MCF 10A (cell line): ENCODE results near the gene LIPK. TPM values are rescaled to one million over a fixed set of nuclear protein-coding genes. Genes with fewer than 3 reads are reported as not detected.

Experiments used
- BruUV-seq: library from RNA; stranded (reverse); fragments of 400-500 nt; replicated peaks from 2 replicates; lab custom pipeline; 2021; lab: Mats Ljungman, UMichigan
- CTCF ChIA-PET: fragments of 300-600 bp; sonication (Branson Sonifier 250); formaldehyde crosslinking; extraction: SDS; loops from one replicate; lab custom pipeline; 2021; ENCODE audit warnings: antibody characterized with exemption, inconsistent platforms; lab: Yijun Ruan, JAX
- POLR2A ChIA-PET: fragments of 300-600, 350-650 bp; sonication (Branson Sonifier 250); formaldehyde crosslinking; extraction: SDS; loops from one replicate; lab custom pipeline; 2020; ENCODE audit warnings: antibody characterized with exemption, inconsistent platforms; lab: Yijun Ruan, JAX
- DNase-seq: peaks from one replicate; pipeline ENCODE4 v3.0.0-alpha.2; 2018; ENCODE audit not compliant: unreplicated experiment
- H3K27ac Mint-ChIP-seq: one replicate; pipeline ENCODE4 v1.8.0; 2022; ENCODE audit warnings: mild to moderate bottlenecking, low read depth, mixed read lengths; ENCODE audit not compliant: unreplicated experiment
- H3K27me3 Mint-ChIP-seq: one replicate; pipeline ENCODE4 v1.8.0; 2022; ENCODE audit warnings: mixed read lengths; ENCODE audit not compliant: insufficient read depth, unreplicated experiment
- H3K36me3 Mint-ChIP-seq: one replicate; pipeline ENCODE4 v1.8.0; 2022; ENCODE audit warnings: mild to moderate bottlenecking, moderate library complexity, mixed read lengths; ENCODE audit not compliant: insufficient read depth, unreplicated experiment
- H3K4me1 Mint-ChIP-seq: one replicate; pipeline ENCODE4 v1.8.0; 2022; ENCODE audit warnings: mixed read lengths; ENCODE audit not compliant: insufficient read depth, unreplicated experiment
- H3K4me3 Mint-ChIP-seq: one replicate; pipeline ENCODE4 v1.8.0; 2022; ENCODE audit warnings: mild to moderate bottlenecking, moderate library complexity, mixed read lengths; ENCODE audit not compliant: unreplicated experiment
- H3K9me3 Mint-ChIP-seq: one replicate; pipeline ENCODE4 v1.8.0; 2022; ENCODE audit warnings: mixed read lengths; ENCODE audit not compliant: unreplicated experiment
- intact Hi-C: fragments of 100-400 bp; cut with micrococcal nuclease; formaldehyde crosslinking; loops from 2 replicates; pipeline ENCODE4 v1.14.1; 2022
- total RNA-seq: library from RNA; stranded (reverse); gene quantifications from 2 replicates; pipeline ENCODE4 v1.2.3, GENCODE V29; 2022
- TF ChIP-seq, protein P1 (sequence below): fragments of 200-600 bp; IDR thresholded peaks from one replicate; pipeline ENCODE4 v1.8.0; 2022; ENCODE audit warnings: antibody characterized with exemption, mild to moderate bottlenecking; ENCODE audit not compliant: unreplicated experiment

Gene LIPK
- total RNA-seq, 1 experiment from 2014 or later, result not detected

DNA sequence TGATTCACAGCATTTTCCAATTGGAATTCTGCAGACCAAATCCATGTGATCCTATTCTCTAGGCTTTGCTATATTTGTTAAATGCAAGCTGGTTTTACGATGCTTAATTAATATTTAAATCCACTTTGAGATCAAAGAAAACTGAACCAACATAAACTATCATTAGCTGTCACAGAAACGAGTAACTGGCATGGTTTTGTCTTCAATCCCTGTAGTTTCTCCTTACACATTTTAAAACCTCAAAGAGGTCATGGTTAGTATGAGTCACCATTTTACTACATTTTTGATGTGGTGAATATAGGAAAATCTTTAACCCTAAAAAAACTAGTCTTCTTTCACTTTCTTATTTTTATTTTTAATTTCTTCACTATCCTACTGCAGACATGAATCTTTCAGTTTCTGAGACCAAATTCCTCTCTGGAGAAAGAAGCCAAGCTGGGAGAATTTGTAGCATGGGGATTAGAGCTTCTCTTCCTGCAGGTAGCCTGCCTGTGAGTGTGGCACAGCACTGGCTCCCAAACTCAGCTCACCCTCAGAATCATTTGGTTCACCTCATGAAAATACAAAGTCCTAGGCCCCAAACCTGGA lies 87.8 kb downstream of the LIPK start:
- DNase-seq, result peak; percentile 54
- CTCF ChIA-PET, result interaction anchor here (0.6 to 1.1 kb wide), 3 partner anchors 11 to 229 kb away, joined by 3 to 5 read pairs (median 3); no protein-coding TSS in a partner anchor
- TF ChIP-seq, protein P1, sequence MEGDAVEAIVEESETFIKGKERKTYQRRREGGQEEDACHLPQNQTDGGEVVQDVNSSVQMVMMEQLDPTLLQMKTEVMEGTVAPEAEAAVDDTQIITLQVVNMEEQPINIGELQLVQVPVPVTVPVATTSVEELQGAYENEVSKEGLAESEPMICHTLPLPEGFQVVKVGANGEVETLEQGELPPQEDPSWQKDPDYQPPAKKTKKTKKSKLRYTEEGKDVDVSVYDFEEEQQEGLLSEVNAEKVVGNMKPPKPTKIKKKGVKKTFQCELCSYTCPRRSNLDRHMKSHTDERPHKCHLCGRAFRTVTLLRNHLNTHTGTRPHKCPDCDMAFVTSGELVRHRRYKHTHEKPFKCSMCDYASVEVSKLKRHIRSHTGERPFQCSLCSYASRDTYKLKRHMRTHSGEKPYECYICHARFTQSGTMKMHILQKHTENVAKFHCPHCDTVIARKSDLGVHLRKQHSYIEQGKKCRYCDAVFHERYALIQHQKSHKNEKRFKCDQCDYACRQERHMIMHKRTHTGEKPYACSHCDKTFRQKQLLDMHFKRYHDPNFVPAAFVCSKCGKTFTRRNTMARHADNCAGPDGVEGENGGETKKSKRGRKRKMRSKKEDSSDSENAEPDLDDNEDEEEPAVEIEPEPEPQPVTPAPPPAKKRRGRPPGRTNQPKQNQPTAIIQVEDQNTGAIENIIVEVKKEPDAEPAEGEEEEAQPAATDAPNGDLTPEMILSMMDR, result no peak
- H3K27ac Mint-ChIP-seq, result no peak overlapping the region
- H3K4me3 Mint-ChIP-seq, result no peak overlapping the region
- H3K27me3 Mint-ChIP-seq, result no peaks in the 10 kb centered on the region
- H3K9me3 Mint-ChIP-seq, result no peaks in the 10 kb centered on the region
- peaks cover 11% of the 10 kb centered on the region for H3K4me1 Mint-ChIP-seq
- intact Hi-C loops, result loop anchor here (5.0 to 10.0 kb wide), 2 partner anchors 59 to 107 kb away; no protein-coding TSS in a partner anchor
- POLR2A ChIA-PET, result interaction anchor here (0.6 to 1.4 kb wide), 8 partner anchors 9 to 1129 kb away, joined by 3 to 6 read pairs (median 4); partner anchors contain the start of genes FAS and LIPM
- BruUV-seq, result no TSS peak
- no peaks in the 10 kb centered on the region for H3K36me3 Mint-ChIP-seq

DNA sequence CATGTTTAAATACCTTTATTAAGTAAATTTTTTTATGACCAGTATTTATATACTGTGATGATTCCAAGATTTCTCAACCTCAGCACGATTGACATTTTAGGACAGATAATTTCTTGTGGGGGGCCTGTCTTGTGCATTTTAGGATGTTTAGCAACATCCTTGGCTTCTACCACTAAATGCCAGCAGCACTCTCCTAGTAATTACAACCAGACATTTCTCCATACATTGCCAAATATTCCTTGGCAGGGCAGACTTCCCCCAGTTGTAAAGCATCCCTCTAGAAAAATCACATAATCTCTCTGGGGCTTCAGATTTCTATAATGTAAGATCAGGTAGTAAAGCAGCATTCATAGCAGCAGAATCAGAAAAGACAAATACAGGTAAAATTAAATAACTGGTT lies 88.7 kb downstream of the LIPK start:
- ChIA-PET POLR2A (no interaction called here), CTCF (interaction anchor here (0.7 to 1.1 kb wide), 4 partner anchors 206 to 673 kb away, joined by 3 to 8 read pairs (median 4); no protein-coding TSS in a partner anchor)
- Mint-ChIP-seq H3K36me3 (no peaks in the 10 kb centered on the region), H3K9me3 (no peaks in the 10 kb centered on the region), H3K27ac (no peak overlapping the region), H3K4me3 (no peak overlapping the region), H3K4me1 (peaks cover 11% of the 10 kb centered on the region), H3K27me3 (no peaks in the 10 kb centered on the region)
- TF ChIP-seq, protein P1, result no peak
- peak; percentile 40 for DNase-seq
- BruUV-seq, result no TSS peak
- intact Hi-C loops, result loop anchor here (5.0 to 10.0 kb wide), 2 partner anchors 60 to 107 kb away; no protein-coding TSS in a partner anchor

DNA sequence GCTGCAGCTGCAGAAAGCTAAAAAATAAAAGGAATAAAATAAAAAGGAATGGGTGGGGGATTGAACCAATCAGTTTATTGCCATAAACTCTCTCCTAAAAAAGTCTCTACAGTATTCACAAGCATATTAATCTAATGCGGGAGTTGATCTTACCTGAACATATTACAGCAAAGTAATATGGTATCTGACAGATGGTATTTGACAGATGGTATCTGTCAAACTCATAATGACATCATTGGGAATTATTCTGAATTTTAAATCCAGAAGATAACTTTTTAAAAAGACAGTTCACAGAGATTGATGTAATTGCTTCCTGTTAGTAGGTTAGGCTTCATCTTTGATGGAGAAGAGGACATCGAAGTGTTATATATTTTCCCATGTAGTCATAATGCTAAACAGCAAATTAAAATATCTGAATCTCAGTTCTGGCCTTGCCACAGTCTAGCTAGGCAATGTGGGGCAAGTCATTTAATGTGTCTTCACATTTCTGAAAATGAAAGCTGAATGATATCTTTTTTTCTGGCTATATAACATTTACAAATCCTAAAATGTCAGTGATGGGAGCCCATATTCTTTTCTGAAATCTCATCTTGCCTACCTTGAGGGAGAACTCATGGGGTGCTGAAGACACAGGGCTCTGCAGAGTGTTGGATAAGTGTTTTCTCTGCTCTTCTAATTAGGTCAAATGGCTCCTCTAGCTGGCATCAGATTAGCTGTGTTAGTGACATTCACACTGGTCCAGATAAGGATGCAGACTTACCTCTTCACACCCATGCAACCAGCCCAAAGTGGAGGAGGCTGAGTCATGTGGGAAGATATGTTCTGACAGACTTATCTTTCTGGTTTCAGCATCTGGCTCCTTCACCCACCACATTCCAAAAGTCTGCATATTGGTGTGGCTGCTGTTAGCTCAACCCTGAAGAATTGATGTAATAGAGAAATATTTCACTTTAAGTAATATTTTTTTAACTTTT lies 94.4 kb downstream of the LIPK start:
- H3K27me3 Mint-ChIP-seq, result no peaks in the 10 kb centered on the region
- H3K9me3 Mint-ChIP-seq, result no peaks in the 10 kb centered on the region
- ChIA-PET CTCF (interaction anchor here (0.6 to 1.4 kb wide), 7 partner anchors 8 to 237 kb away, joined by 3 to 4 read pairs (median 3); partner anchors contain the start of gene ANKRD22), POLR2A (no interaction called here)
- TF ChIP-seq, protein P1, result no peak
- H3K4me3 Mint-ChIP-seq, result no peak overlapping the region
- intact Hi-C loops, result no loop called here
- H3K4me1 Mint-ChIP-seq, result no peaks in the 10 kb centered on the region
- H3K27ac Mint-ChIP-seq, result no peak overlapping the region
- no peaks in the 10 kb centered on the region for H3K36me3 Mint-ChIP-seq
- no TSS peak for BruUV-seq
- DNase-seq, result no peak

Other genes starting within 250 kb of the LIPK start
- gene RNLS, start 122.9 kb upstream of the LIPK start, total RNA-seq, result not detected in 2 replicates
- not detected in 2 replicates for gene LIPJ, start 119.5 kb upstream of the LIPK start, total RNA-seq
- gene LIPF, start 41.8 kb upstream of the LIPK start, total RNA-seq, result not detected in 2 replicates
- not detected in 2 replicates for gene LIPN, start 53.8 kb downstream of the LIPK start, total RNA-seq
- not detected in 2 replicates for gene LIPM, start 96.5 kb downstream of the LIPK start, total RNA-seq
- 0.26 TPM in 1 of 2 replicates, not detected in the other for gene ANKRD22, start 145.6 kb downstream of the LIPK start, total RNA-seq
- gene STAMBPL1, start 174.0 kb downstream of the LIPK start, total RNA-seq, result 18.9 and 29.2 TPM in 2 replicates
- 25.4 and 25.6 TPM in 2 replicates for gene ACTA2, start 246.5 kb downstream of the LIPK start, total RNA-seq